Measurements from ENCODE around the gene KBTBD4. TPM values are rescaled to one million over a fixed set of nuclear protein-coding genes. Genes with fewer than 3 reads are reported as not detected.

KBTBD4 gene
- total and polyA plus RNA-seq, 8 donors: 13.3 to 21.5 (median 19.5) TPM

- intact Hi-C loops (cut with DNase I): no loop called here
- Histone ChIP-seq H3K4me3 (peak overlapping the region in 1 of 2 donors; percentile 11), H3K27ac (no peak overlapping the region), H3K27me3 (peaks cover 17 to 47% of the 10 kb centered on the region in 2 donors), H3K9me3 (no peaks in the 10 kb centered on the region), H3K36me3 (peaks cover 0 to 18% of the 10 kb centered on the region in 2 donors), H3K4me1 (peaks cover 0 to 15% of the 10 kb centered on the region in 2 donors)
- ATAC-seq (no peak), DNase-seq (no peak)
- TF ChIP-seq, protein P1, sequence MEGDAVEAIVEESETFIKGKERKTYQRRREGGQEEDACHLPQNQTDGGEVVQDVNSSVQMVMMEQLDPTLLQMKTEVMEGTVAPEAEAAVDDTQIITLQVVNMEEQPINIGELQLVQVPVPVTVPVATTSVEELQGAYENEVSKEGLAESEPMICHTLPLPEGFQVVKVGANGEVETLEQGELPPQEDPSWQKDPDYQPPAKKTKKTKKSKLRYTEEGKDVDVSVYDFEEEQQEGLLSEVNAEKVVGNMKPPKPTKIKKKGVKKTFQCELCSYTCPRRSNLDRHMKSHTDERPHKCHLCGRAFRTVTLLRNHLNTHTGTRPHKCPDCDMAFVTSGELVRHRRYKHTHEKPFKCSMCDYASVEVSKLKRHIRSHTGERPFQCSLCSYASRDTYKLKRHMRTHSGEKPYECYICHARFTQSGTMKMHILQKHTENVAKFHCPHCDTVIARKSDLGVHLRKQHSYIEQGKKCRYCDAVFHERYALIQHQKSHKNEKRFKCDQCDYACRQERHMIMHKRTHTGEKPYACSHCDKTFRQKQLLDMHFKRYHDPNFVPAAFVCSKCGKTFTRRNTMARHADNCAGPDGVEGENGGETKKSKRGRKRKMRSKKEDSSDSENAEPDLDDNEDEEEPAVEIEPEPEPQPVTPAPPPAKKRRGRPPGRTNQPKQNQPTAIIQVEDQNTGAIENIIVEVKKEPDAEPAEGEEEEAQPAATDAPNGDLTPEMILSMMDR (IDR thresholded peaks at IDR 0.05): no peak
Measured at GRCh38 chr11:47589118-47589517, 10.3 kb upstream of the KBTBD4 start.

GRCh38 chr11:47587723-47588326 is 9.1 kb upstream of the KBTBD4 start:
- ATAC-seq: peak; percentile 82
- Histone ChIP-seq H3K4me3 (no peak overlapping the region), H3K9me3 (no peaks in the 10 kb centered on the region), H3K27ac (no peak overlapping the region), H3K4me1 (peaks cover 0 to 9% of the 10 kb centered on the region in 2 donors), H3K36me3 (peaks cover 0 to 31% of the 10 kb centered on the region in 2 donors), H3K27me3 (peaks cover 5 to 34% of the 10 kb centered on the region in 2 donors)
- intact Hi-C loops (cut with DNase I): no loop called here
- peak in 2 of 4 donors; percentile 83 to 89 for DNase-seq
- TF ChIP-seq, protein P1 (IDR thresholded peaks at IDR 0.05): no peak

DNA sequence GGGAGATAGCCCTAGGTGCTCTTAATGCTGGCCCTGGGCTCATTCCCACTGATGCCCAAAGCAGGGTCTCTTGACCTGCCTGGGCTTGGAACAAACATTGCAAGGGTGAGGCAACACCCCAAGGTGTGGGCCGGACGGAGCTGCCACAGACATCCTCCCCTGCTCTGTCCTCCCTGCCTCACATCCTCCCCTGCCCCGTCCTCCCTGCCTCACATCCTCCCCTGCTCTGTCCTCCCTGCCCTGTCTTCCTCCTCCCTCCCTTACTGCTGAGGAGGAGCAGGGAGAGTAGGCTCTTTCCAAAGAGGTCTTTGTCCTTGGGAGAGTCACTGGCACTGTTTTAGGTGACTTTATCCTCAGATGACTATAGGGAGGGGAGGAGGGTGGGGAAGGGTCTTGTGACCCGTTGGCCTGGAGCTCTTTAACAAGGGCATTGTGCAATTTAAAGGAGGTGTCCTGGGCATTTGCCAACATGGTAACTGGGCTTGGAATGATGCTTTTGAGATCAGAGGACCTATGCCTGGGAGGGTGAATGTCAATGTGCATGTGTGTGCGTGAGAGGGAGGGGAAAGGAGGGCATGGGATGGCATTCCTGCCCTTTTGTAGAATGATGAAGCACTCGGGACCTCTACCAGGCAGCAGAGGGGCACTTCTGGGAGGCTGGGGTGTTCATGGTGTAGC is 8.4 kb upstream of the KBTBD4 start:
- H3K27me3 ChIP-seq: peaks cover 0 to 28% of the 10 kb centered on the region in 2 donors
- peaks cover 0 to 9% of the 10 kb centered on the region in 2 donors for H3K4me1 ChIP-seq
- no peak for DNase-seq
- TF ChIP-seq, protein P1 (IDR thresholded peaks at IDR 0.05): no peak
- H3K36me3 ChIP-seq: peaks cover 0 to 38% of the 10 kb centered on the region in 2 donors
- no peaks in the 10 kb centered on the region for H3K9me3 ChIP-seq
- H3K27ac ChIP-seq: no peak overlapping the region
- intact Hi-C loops (cut with DNase I): no loop called here
- H3K4me3 ChIP-seq: no peak overlapping the region
- no peak for ATAC-seq

DNA sequence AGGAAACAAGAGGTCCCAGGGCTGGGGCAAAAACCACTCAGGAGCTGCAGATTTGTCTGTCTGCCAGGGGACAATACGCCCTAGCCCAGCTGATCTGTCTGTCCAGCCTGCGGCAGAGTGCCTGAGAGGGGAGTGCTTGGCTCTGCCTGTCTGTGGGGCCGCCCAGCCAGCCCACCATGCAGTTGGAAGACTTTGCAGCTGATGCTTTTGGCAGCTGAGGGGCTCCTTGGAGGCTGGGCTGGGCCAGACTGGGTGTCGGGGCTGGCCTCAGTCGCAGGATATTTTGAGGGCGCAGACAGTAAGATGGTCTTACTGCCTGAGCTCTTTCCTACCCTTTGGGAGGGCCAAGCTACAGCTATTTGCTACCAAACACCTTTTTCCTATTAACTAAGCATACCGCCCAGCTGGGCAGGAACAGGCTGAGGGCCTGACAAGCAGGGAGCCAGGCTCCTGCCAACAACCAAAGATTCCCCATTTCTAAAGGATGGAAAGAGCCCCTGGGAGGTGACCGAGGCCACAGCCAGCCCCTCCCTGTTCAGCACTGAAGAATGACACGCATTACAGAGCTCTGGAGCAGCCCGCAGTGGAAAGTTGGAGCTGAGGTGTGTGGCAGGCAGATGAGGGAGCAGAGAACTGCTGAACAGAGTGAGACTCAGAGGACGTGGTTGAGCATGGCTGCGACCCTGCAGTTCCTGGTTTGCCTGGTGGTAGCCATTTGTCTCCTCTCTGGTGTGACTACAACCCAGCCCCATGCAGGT is 7.5 kb upstream of the KBTBD4 start, which contains the start of gene FAM180B:
Gene FAM180B, plus strand, starts transcription at position 581 of the 758 bp plus-strand sequence. Its CDS starts 91 bp downstream, at position 672.
- no peak for DNase-seq
- H3K4me1 ChIP-seq: peaks cover 0 to 9% of the 10 kb centered on the region in 2 donors
- H3K27ac ChIP-seq: no peak within 1 kb of the TSS
- peaks cover 0 to 22% of the 10 kb centered on the region in 2 donors for H3K27me3 ChIP-seq
- no peak for ATAC-seq
- TF ChIP-seq, protein P1 (IDR thresholded peaks at IDR 0.05): no peak
- H3K36me3 ChIP-seq: peaks cover 0 to 47% of the 10 kb centered on the region in 2 donors
- no peaks in the 10 kb centered on the region for H3K9me3 ChIP-seq
- intact Hi-C loops (cut with DNase I): no loop called here
- no peak within 1 kb of the TSS for H3K4me3 ChIP-seq

DNA sequence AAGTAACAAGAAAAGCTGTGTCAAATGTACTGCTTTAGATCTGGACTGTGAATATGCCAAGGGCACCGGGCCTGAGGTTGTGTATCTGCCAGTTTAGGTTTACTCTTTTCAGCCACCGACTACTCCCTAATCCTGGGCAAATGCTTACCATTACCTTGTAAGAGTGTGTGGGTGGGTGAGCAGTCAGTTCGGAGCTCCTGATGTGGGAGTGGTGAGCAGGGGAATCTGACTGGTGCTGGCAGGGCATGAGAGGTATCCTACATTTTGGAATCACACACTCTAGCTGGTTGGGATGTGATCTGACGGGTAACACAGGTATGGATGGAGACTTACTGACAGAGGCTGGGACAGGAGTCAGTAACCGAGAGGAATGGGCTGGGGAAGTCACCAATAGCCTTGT is 5.1 kb upstream of the KBTBD4 start:
- ATAC-seq (no peak), DNase-seq (no peak)
- no peak overlapping the region for H3K4me3 ChIP-seq
- H3K27me3 ChIP-seq: no peaks in the 10 kb centered on the region
- peaks cover 0 to 56% of the 10 kb centered on the region in 2 donors for H3K36me3 ChIP-seq
- peaks cover 7 to 23% of the 10 kb centered on the region in 2 donors for H3K4me1 ChIP-seq
- intact Hi-C loops (cut with DNase I): no loop called here
- no peaks in the 10 kb centered on the region for H3K9me3 ChIP-seq
- TF ChIP-seq, protein P1 (IDR thresholded peaks at IDR 0.05): no peak
- no peak overlapping the region for H3K27ac ChIP-seq
